IPS-18c (cell line): ENCODE measurements around the gene ATP6V1E1.
"Not testable (repeated sequence)": the region's sequence is repeated elsewhere in the genome, so short reads cannot be mapped to it uniquely, and the experiment has no call there.

ENCODE experiments used
- H3K4me3 ChIP-seq: 2 replicates; pipeline ENCODE4 v1.7.0; 2013; ENCODE audit warnings: low read depth, mild to moderate bottlenecking, low read length, moderate library complexity; ENCODE audit not compliant: insufficient read depth
- H3K9me3 ChIP-seq: one replicate; pipeline ENCODE4 v1.6.1; 2013; ENCODE audit warnings: mild to moderate bottlenecking, low read length, moderate library complexity; ENCODE audit not compliant: control insufficient read depth, insufficient read depth

ATP6V1E1 gene

DNA sequence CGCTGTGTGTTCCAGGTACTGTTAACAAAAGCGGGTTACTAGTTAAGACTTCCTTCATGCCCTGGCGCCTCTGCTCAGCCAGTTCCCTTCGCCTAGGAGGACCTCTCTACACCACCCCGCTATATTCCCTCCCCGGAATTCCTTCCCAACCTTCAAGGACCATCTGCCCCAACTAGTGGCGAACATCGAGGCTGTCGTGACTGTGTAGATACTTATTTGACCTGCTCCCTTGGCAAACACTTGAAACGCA, 9.6 kb upstream of the ATP6V1E1 start:
- H3K4me3 ChIP-seq, result peak overlapping the region; percentile 92
- H3K9me3 ChIP-seq, result peaks cover 4% of the 10 kb centered on the region

DNA sequence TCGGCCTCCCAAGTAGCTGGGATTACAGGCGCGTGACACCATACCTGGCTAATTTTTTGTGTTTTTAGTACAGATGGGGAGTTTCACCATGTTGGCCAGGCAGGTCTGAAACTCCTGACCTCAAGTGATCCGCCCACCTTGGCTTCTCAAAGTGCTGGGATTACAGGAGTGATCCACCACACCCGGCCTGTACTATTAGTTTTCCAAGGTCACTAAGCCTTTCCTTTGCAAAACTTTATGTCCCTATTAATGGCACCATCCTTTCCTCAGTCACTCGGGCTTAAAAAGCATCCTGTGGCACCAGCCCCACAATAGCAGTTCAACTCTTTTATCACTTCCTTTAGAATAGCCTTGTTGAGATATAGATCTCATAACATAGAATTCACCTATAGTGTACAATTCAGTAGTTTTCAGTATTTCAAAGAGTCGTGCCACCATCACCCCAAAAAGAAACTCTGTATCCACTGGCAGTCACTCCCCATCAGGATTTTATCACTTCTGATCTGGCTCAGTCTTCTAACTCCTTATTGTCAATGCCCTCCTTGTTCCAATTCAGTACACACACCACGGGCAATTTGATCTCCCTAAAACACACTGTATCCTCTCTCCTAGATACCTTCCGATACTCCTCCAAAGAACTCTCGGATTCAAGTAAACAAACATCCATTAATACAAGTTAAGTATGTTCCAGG, 9.1 kb upstream of the ATP6V1E1 start:
- Histone ChIP-seq H3K9me3 (peaks cover 4% of the 10 kb centered on the region), H3K4me3 (peak overlapping the region; percentile 92)

DNA sequence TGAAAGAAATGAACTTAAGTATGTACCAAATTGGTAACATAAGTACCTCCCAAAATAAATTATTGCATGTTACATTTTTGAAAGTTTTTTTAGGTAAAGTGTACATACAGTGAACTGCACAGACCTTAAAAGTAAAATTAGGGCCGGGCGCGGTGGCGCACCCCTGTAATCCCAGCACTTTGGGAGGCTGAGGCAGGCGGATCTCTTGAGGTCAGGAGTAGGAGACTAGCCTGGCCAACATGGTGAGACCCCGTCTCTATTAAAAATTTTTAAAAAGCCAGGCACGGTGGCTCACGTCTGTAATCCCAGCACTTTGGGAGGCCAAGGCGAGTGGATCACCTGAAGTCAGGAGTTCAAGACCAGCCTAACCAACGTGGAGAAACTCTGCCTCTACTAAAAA, 8.3 kb upstream of the ATP6V1E1 start:
- not testable (repeated sequence) for H3K4me3 ChIP-seq, H3K9me3 ChIP-seq

DNA sequence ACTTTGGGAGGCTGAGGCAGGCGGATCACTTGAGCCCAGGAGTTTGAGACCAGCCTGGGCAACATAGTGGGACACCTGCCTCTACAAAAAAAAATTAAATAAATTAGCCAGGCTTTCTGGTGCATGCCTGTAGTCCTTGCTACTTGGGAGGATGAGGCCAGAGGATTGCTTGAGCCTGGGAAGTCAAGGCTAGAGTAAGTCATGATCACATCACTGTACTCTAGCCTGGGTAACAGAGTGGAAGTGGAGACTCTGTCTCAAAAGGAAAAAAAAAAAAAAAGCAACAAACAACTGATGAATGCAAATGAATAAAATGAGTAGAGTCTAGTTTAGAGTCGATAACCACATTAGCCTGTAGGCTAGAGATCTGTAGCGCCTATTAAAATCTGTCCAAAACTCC, 6.1 kb upstream of the ATP6V1E1 start:
- no peak overlapping the region for H3K4me3 ChIP-seq
- H3K9me3 ChIP-seq, result no peaks in the 10 kb centered on the region

DNA sequence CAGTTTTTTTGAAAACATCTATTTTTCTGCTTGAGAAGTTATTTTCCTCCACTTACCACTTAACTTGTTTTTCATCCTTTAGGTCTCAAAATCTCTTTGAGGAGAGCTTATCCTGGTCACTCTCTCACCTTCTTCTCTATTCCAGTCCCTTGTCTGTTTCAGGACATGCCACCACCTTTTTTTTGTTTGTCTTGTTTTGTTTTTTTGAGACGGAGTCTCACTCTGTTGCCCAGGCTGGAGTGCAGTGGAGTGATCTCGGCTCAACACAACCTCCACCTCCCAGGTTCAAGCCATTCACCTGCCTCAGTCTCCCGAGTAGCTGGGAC, 5.4 kb upstream of the ATP6V1E1 start:
- no peak overlapping the region for H3K4me3 ChIP-seq

DNA sequence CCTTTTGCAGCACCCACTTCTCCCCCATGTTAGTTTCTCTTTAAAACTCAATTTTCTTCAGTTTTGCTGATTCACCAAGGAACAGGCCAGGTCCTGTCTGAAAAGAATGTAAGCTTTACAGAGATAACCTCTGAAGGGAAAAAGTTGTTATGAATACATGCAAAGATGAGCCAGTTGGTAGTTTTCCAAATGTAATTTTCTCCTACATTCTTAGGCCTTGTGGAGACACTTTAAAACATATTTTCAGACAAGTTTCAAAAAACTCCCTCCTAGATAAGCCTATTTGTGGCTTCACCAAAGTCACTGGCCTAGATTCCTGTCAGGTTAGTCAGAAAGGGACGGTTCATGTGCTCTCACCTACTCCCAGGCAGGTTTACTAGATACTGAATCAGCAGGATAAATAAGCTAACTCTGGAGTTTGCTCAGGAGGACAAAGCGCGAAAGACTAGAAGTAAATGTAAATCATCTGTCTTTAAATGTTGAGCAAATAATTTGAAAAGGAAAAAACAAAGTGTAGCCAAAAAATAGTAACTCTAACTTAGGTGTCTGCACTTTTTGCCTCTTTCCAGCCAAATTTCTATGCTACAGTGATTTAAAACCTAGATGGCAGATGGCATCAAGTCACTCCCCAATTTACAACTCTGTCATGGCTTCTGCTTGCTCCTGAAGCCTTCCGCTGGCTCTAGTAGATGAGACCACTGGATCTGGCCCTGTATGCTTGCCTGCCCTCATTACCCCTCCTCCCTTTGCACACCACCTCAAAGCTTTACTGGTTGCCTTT, 4.9 kb upstream of the ATP6V1E1 start:
- no peaks in the 10 kb centered on the region for H3K9me3 ChIP-seq
- H3K4me3 ChIP-seq, result no peak overlapping the region

More for the DNA sequence above, 5.4 kb upstream of the ATP6V1E1 start:
- no peaks in the 10 kb centered on the region for H3K9me3 ChIP-seq

DNA sequence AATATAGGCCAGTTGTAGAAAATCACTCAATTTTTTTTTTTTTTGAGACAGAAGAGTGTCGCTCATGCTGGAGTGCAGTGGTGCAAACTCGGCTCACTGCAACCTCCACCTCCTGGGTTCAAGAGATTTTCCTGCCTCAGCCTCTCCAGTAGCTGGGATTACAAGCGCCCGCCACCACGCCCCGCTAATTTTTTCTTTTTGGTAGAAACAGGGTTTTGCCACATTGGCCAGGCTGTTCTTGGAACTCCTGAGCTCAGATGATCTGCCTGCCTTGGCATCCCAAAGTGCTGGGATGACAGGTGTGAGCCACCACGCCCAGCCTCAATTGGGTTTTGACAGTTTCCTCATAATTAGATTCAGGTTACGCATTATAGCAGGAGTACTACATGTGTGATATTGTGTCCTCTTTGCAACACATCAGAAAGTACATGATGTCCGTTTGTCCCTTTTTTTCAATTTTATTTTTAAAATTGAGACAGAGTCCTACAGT, 2.6 kb upstream of the ATP6V1E1 start:
- Histone ChIP-seq H3K4me3 (no peak overlapping the region), H3K9me3 (no peaks in the 10 kb centered on the region)

DNA sequence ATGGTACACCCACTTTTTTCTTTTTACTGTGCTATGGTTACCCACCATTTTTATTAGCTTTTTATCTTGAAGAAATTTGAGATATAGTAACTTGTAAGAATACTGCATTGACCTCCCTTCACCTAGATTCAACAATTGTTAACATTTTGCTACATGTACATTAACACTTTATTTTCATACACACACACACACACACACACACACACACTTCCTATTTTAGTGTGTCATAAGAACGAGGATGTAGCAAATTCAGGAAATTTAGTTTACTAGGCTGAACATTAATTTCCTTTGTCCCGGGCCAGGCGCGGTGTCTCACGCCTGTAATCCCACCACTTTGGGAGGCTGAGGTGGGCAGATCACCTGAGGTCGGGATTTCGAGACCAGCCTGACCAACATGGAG, 1.1 kb upstream of the ATP6V1E1 start:
- H3K9me3 ChIP-seq, result no peaks in the 10 kb centered on the region
- H3K4me3 ChIP-seq, result no peak overlapping the region; the same call in 1 of the 2 replicates

DNA sequence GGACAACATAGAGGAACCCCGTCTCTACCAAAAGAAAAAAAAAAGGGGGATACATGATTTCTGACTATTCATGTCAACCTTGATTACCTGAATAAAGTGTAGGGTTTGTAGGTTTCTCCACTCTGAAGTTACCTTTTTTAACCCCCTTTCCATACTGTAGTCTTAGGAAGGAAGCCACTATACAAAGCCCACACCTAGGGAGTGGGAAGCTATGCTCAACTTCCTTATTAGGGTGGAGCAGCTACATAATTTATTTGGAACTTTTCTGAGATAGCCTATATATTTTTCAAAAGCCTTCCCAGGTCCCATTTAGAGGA, 582 bp upstream of the ATP6V1E1 start:
- peak overlapping the region; percentile 92 for H3K4me3 ChIP-seq
- H3K9me3 ChIP-seq, result no peaks in the 10 kb centered on the region

DNA sequence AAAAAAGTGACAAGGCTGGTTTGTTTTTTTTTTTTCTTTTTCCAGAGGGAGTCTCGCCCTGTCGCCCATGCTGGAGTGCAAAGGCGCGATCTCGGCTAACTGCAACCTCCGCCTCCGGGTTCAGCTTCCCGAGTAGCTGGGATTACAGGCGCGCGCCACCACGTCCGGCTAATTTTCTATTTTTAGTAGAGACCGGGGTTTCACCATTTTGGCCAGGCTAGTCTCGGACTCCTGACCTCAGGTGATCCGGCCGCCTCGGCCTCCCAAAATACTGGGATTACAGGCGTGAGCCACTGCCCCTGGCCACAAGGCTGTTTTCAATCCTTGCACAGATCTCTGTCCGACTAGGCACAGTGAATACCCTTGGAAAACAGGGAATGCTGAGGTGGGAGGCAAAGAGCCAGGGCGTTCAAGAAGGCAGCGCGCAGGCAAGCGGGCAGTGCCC, 566 bp downstream of the ATP6V1E1 start:
- H3K9me3 ChIP-seq, result no peaks in the 10 kb centered on the region
- peak overlapping the region; percentile 92 for H3K4me3 ChIP-seq

DNA sequence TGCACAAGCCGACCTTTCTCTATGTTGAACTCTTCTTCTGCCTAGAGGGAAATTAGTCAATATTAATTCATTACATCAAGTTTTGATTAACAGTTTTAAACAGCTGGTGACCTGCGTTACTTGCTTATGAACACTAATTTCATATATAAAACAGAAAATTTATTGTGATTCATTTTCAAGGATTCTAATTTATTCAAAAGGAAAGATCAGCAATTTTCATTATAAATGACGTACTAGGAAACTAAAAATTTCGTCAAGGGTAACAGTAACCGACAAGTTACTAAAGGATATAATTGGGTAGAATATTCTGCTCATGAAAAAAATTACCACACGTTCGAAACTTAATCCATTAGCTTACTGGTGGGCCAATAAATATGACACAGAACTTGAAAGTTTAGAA, 15.3 kb downstream of the ATP6V1E1 start:
- no peaks in the 10 kb centered on the region for H3K9me3 ChIP-seq
- H3K4me3 ChIP-seq, result no peak overlapping the region

DNA sequence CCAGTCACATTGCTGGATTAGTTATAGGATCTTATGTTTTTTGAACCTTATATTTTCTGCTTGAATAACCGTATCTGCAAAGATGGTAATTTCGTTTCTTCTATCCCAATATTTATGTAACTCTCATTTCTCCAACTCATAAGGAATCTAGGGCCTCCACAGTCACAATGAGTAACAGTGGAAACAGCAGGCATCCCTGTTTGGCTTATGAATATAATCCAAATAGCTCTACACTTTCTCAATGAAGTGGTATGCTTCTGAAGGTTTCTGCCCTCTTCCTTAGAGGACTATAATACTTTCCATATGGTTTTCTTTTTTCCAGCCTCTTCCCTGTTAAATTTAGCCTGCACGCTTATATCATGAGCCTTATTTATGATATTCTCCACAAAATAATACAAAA, 16.5 kb downstream of the ATP6V1E1 start:
- H3K4me3 ChIP-seq, result no peak overlapping the region
- no peaks in the 10 kb centered on the region for H3K9me3 ChIP-seq

DNA sequence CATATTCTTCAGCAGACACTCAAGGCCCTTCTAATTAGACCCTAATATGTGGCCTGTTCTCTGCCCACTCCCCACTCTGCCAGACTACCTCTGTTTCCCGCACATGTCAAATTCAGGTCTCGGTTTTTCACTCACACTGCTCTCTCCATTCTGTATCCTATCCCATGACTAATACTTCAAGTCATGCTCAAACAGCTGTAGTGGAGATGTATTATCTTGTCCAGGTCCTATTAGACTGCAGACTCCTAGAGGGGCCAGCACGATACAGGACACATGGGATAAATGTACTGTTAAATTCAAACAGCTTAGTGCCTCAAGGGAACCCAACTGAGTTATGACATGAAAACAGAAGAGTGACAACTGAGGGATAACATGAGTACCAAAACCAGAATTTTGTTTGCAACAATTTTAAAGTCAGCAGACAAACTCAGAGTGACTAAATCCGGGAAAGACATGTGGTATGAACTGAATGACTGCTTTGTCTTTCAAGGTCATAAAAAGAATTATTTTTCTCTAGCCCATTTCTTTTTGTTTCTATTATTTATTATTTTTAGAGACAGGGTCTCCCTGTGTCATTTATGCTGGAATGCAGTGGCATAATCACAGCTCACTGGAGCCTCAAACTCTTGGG, 20.5 kb downstream of the ATP6V1E1 start:
- H3K9me3 ChIP-seq, result no peaks in the 10 kb centered on the region
- no peak overlapping the region for H3K4me3 ChIP-seq

DNA sequence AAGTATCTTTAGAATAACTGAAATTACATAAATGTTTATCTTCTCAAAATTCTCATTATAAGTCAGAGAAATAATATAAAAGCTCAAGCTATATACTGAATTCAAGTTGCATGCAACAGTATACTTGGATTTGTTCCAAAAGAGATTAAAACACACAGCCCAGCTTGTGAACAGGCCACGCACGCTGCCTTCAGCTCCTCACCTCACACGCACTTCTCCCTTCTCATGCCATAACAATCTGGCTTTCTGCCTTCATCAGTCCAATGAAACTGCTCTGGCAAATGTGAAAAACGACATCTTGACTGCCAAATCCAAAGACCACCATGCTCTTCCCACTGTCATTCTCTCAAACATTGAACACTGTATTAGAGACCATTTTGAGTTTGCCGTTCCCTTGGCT, 22.1 kb downstream of the ATP6V1E1 start:
- Histone ChIP-seq H3K4me3 (no peak overlapping the region), H3K9me3 (peaks cover under 1% of the 10 kb centered on the region)

DNA sequence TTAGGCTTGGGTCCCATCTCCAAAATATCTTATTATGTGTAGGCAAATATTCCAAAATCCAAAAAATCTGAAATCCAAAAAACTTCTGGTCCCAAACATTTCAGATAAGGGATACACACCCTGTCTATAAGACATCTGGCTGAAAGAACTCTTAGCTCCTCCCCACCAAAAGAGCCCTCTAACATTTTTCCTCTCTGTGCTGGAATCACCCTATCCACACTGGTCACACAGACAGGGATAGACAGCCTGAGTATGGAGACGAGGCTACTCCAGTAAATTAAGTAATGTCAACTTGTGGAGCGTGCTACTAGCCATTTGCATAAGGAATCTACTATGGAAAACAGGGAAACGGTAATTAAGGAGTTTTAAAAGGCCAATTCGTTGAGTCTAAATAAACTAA, 24.9 kb downstream of the ATP6V1E1 start:
- Histone ChIP-seq H3K9me3 (peaks cover 2% of the 10 kb centered on the region), H3K4me3 (no peak overlapping the region)

DNA sequence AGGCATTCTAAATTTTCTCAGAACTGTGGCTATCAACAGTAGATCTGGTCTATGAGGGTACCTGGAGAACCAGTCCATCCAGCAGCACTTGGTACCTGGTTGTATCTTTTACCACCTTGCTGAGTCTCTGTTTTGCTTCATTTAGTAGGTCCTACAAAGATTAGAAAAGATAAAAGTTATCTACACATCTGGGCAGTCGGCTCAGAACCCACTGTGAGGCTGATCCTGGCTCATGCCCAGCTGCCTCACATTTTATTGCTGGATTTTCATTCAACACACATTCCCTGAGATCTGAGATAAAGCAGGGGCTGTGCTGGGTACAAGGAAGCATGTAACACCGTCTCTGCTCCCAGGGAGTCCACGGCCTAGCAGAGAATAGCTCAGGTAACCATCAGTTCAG, 27.5 kb downstream of the ATP6V1E1 start:
- Histone ChIP-seq H3K9me3 (peaks cover 2% of the 10 kb centered on the region), H3K4me3 (no peak overlapping the region)

DNA sequence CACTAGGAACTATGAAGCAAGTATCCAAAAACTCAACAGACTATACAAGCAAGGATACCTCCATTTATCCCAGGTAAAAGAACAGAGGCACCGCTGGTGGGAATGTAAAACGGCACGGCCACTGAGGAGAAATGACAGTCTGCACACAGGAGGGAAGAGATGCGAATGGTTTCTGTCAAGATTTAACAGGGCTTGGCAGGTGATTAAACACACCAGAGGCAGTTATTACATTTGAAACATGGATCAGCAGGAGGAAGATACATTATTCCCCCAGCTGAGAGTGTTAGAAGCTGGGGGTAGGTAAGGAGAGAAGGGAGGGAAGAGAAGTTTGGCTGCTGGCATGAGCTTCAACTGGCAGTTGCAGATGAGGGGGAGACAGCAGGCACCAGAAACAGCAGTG, 30.2 kb downstream of the ATP6V1E1 start:
- Histone ChIP-seq H3K4me3 (no peak overlapping the region), H3K9me3 (peaks cover 2% of the 10 kb centered on the region)

DNA sequence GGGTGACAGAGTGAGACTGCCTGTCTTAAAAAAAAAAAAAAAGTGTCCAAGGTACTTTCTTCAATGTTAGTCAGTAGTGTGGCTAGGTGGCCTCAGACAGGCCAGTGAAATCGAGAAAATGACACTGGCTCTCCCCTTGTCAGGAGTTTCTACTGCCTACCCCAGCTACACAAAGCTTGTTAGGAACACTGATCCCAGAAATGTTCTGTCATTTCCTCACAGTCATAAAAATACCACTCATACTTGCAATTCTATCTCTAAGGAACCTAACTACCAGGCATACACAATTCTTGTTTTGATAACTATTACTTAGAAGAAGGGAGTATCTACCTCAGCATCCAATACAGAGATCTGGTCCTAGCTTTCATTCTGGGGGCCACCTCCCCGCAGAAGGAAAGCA, 31.3 kb downstream of the ATP6V1E1 start:
- H3K4me3 ChIP-seq, result no peak overlapping the region
- peaks cover 2% of the 10 kb centered on the region for H3K9me3 ChIP-seq
